ENCODE results near the gene LNX1. TPM values are rescaled to one million over a fixed set of nuclear protein-coding genes. Genes with fewer than 3 reads are reported as not detected.

Gene LNX1
- total RNA-seq, 1 donor from 2014 or later, result 0.34 TPM

DNA sequence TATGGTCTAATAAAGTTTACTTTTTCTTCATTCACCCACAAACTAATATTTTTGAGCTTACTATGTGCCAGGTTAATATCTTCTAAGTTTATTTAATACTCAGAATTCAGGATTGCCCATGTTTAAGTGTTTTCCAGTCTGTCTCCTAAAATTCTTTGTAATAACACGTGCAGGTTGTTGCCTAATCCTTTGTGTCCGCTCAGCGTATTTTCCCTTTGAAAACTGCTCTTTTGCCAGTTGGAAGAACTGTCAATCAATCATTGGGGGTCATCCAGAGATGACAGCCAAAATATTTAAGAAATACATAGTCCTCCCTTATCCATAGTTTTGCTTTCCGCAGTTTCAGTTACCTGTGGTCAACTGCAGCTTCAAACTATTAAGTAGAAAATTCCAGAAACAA is 63.4 kb downstream of the LNX1 start:
- H3K4me3 Mint-ChIP-seq, result no peak overlapping the region
- peak overlapping the region; percentile 52 for H3K4me2 ChIP-seq
- no peaks in the 10 kb centered on the region for H3K27me3 ChIP-seq
- peaks cover 26% of the 10 kb centered on the region for H3K4me1 ChIP-seq
- no peaks in the 10 kb centered on the region for H4K20me1 ChIP-seq (ENCODE audit: low read depth)
- no peak for DNase-seq (ENCODE audit: low spot score)
- H3K36me3 ChIP-seq, result no peaks in the 10 kb centered on the region
- H3K79me2 ChIP-seq (ENCODE audit: low read depth), result no peaks in the 10 kb centered on the region
- H2AFZ ChIP-seq (replicated peaks), result no peak overlapping the region
- H3K9ac ChIP-seq, result no peak overlapping the region
- H3K27ac Mint-ChIP-seq, result no peak overlapping the region
- peaks cover 2% of the 10 kb centered on the region for H3K27me3 Mint-ChIP-seq (ENCODE audit: insufficient read depth, low read depth)
- no peaks in the 10 kb centered on the region for H3K9me3 Mint-ChIP-seq
- peaks cover 22% of the 10 kb centered on the region for H3K4me1 Mint-ChIP-seq
- TF ChIP-seq, protein P1, sequence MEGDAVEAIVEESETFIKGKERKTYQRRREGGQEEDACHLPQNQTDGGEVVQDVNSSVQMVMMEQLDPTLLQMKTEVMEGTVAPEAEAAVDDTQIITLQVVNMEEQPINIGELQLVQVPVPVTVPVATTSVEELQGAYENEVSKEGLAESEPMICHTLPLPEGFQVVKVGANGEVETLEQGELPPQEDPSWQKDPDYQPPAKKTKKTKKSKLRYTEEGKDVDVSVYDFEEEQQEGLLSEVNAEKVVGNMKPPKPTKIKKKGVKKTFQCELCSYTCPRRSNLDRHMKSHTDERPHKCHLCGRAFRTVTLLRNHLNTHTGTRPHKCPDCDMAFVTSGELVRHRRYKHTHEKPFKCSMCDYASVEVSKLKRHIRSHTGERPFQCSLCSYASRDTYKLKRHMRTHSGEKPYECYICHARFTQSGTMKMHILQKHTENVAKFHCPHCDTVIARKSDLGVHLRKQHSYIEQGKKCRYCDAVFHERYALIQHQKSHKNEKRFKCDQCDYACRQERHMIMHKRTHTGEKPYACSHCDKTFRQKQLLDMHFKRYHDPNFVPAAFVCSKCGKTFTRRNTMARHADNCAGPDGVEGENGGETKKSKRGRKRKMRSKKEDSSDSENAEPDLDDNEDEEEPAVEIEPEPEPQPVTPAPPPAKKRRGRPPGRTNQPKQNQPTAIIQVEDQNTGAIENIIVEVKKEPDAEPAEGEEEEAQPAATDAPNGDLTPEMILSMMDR (IDR thresholded peaks at IDR 0.05), result no peak
- TF ChIP-seq EZH2phosphoT487 (IDR thresholded peaks at IDR 0.05) (no peak), EZH2 (IDR thresholded peaks at IDR 0.05) (no peak)
- no peak overlapping the region for H3K27ac ChIP-seq
- H3K36me3 Mint-ChIP-seq, result no peaks in the 10 kb centered on the region
- H3K9me3 ChIP-seq (ENCODE audit: low read depth), result no peaks in the 10 kb centered on the region
- no peaks in the 10 kb centered on the region for H3F3A ChIP-seq (ENCODE audit: low read depth)
- no peak overlapping the region for H3K4me3 ChIP-seq

GRCh38 chr4:53527326-53527725 is 64.0 kb downstream of the LNX1 start:
- DNase-seq (ENCODE audit: low spot score), result peak; percentile 44
- Histone ChIP-seq H3K27ac (no peak overlapping the region), H3K4me2 (peak overlapping the region; percentile 52), H3K9ac (no peak overlapping the region), H3K9me3 (ENCODE audit: low read depth) (no peaks in the 10 kb centered on the region), H2AFZ (replicated peaks) (no peak overlapping the region), H4K20me1 (ENCODE audit: low read depth) (no peaks in the 10 kb centered on the region), H3K79me2 (ENCODE audit: low read depth) (no peaks in the 10 kb centered on the region), H3K4me3 (no peak overlapping the region), H3K36me3 (no peaks in the 10 kb centered on the region), H3K27me3 (no peaks in the 10 kb centered on the region), H3K4me1 (peaks cover 26% of the 10 kb centered on the region), H3F3A (ENCODE audit: low read depth) (no peaks in the 10 kb centered on the region)
- Mint-ChIP-seq H3K9me3 (no peaks in the 10 kb centered on the region), H3K27ac (no peak overlapping the region), H3K4me3 (no peak overlapping the region), H3K36me3 (no peaks in the 10 kb centered on the region), H3K4me1 (peaks cover 22% of the 10 kb centered on the region), H3K27me3 (ENCODE audit: insufficient read depth, low read depth) (peaks cover 2% of the 10 kb centered on the region)
- no peak for TF ChIP-seq EZH2phosphoT487 (IDR thresholded peaks at IDR 0.05)
- TF ChIP-seq, protein P1 (IDR thresholded peaks at IDR 0.05), result no peak

GRCh38 chr4:53522334-53522733 is 69.0 kb downstream of the LNX1 start:
- Histone ChIP-seq H2AFZ (replicated peaks) (no peak overlapping the region), H3K4me3 (no peak overlapping the region), H3K27ac (no peak overlapping the region), H3F3A (ENCODE audit: low read depth) (no peaks in the 10 kb centered on the region), H3K9me3 (ENCODE audit: low read depth) (no peaks in the 10 kb centered on the region), H3K79me2 (ENCODE audit: low read depth) (no peaks in the 10 kb centered on the region), H4K20me1 (ENCODE audit: low read depth) (no peaks in the 10 kb centered on the region), H3K4me1 (peaks cover 28% of the 10 kb centered on the region), H3K36me3 (no peaks in the 10 kb centered on the region), H3K4me2 (no peak overlapping the region), H3K27me3 (no peaks in the 10 kb centered on the region), H3K9ac (no peak overlapping the region)
- H3K4me3 Mint-ChIP-seq, result no peak overlapping the region
- peaks cover 17% of the 10 kb centered on the region for H3K4me1 Mint-ChIP-seq
- H3K9me3 Mint-ChIP-seq, result no peaks in the 10 kb centered on the region
- H3K27me3 Mint-ChIP-seq (ENCODE audit: insufficient read depth, low read depth), result no peaks in the 10 kb centered on the region
- no peak for TF ChIP-seq EZH2 (IDR thresholded peaks at IDR 0.05)
- no peak for TF ChIP-seq EZH2phosphoT487 (IDR thresholded peaks at IDR 0.05)
- TF ChIP-seq, protein P1 (IDR thresholded peaks at IDR 0.05), result no peak
- H3K27ac Mint-ChIP-seq, result no peak overlapping the region
- no peaks in the 10 kb centered on the region for H3K36me3 Mint-ChIP-seq
- no peak for DNase-seq (ENCODE audit: low spot score)

All from neural progenitor cell (in vitro differentiated cells).